Hepatocyte (in vitro differentiated cells): ENCODE measurements around the gene BID.

Experiments
- EZH2 ChIP-seq: fragments of 200-600 bp; sonication (generic); IDR thresholded peaks from 2 replicates; pipeline ENCODE4 v1.6.1; 2016; ENCODE audit warnings: antibody characterized with exemption, mild to moderate bottlenecking, borderline replicate concordance
- TF ChIP-seq, protein P1 (sequence below): fragments of 200-600 bp; sonication (generic); IDR thresholded peaks from 2 replicates; pipeline ENCODE4 v1.5.1; 2016; ENCODE audit warnings: antibody characterized with exemption, mild to moderate bottlenecking; ENCODE audit not compliant: poor library complexity

- TF ChIP-seq, protein P1, sequence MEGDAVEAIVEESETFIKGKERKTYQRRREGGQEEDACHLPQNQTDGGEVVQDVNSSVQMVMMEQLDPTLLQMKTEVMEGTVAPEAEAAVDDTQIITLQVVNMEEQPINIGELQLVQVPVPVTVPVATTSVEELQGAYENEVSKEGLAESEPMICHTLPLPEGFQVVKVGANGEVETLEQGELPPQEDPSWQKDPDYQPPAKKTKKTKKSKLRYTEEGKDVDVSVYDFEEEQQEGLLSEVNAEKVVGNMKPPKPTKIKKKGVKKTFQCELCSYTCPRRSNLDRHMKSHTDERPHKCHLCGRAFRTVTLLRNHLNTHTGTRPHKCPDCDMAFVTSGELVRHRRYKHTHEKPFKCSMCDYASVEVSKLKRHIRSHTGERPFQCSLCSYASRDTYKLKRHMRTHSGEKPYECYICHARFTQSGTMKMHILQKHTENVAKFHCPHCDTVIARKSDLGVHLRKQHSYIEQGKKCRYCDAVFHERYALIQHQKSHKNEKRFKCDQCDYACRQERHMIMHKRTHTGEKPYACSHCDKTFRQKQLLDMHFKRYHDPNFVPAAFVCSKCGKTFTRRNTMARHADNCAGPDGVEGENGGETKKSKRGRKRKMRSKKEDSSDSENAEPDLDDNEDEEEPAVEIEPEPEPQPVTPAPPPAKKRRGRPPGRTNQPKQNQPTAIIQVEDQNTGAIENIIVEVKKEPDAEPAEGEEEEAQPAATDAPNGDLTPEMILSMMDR = no peak
- no peak for TF ChIP-seq EZH2
Observed at GRCh38 chr22:17694752-17695151, 79.5 kb downstream of the BID start.
